ENCODE measurements around the gene TMEM156. TPM values are rescaled to one million over a fixed set of nuclear protein-coding genes. Genes with fewer than 3 reads are reported as not detected.

TMEM156 gene
- polyA plus RNA-seq, 1 of the 3 experiments (the other 2 are of a cell fraction): 0.13 TPM

- CTCF ChIA-PET: interaction anchor here (1.3 to 2.4 kb wide), 4 partner anchors 9 to 143 kb away, joined by 4 to 8 read pairs (median 7); no protein-coding TSS in a partner anchor
- peak overlapping the region; percentile 67 to 79; a peak in 2 of 4 replicates for H3K27ac ChIP-seq (ENCODE audit: low read depth in 2 of 2, low read length in 1 of 2)
Measured at GRCh38 chr4:39045827-39046221, 13.6 kb upstream of the TMEM156 start.

GRCh38 chr4:39044956-39045826, 13.0 kb upstream of the TMEM156 start:
- Histone ChIP-seq H3K79me2 (ENCODE audit: insufficient read depth) (peaks cover 46% of the 10 kb centered on the region), H3K9ac (peak overlapping the region; percentile 82), H3K9me3 (no peaks in the 10 kb centered on the region), H3K4me1 (ENCODE audit: control insufficient read depth in 1 of 2, insufficient read depth in 2 of 2, low read depth in 1 of 2, low read length in 1 of 2) (peaks cover 6 to 23% of the 10 kb centered on the region in 2 experiments; a peak in 2 of 4 replicates), H3K27me3 (ENCODE audit: insufficient read depth) (no peaks in the 10 kb centered on the region), H3K27ac (ENCODE audit: low read depth in 2 of 2, low read length in 1 of 2) (peak overlapping the region; percentile 67 to 79; a peak in 3 of 4 replicates), H3K4me2 (peak overlapping the region; percentile 72), H3K36me3 (replicated peaks in 1 of 2; ENCODE audit: control insufficient read depth in 1 of 2, insufficient read depth in 2 of 2, low read length in 1 of 2) (peaks cover 0 to 5% of the 10 kb centered on the region in 2 experiments), H2AFZ (ENCODE audit: low read depth) (peak overlapping the region; percentile 49; the same call in 1 of the 2 replicates), H3K9me2 (no peaks in the 10 kb centered on the region), H3F3A (replicated peaks; ENCODE audit: insufficient read depth) (peaks cover 22% of the 10 kb centered on the region), H3K4me3 (ENCODE audit: low read depth in 2 of 2, low read length in 1 of 2) (peak overlapping the region; percentile 64 to 82), H4K20me1 (ENCODE audit: insufficient read depth) (peaks cover 3% of the 10 kb centered on the region; the same call in 1 of the 2 replicates)
- CTCF ChIA-PET: interaction anchor here (0.7 to 2.4 kb wide), 6 partner anchors 10 to 142 kb away, joined by 3 to 8 read pairs (median 5); no protein-coding TSS in a partner anchor
- 2% methylated on average over 24 of the region's 82 CpGs for WGBS (ENCODE audit: low lambda C conversion rate)
- peak; percentile 82 for DNase-seq
- POLR2A ChIA-PET: interaction anchor here (0.6 to 1.0 kb wide), 3 partner anchors 139 to 237 kb away, joined by 3 to 4 read pairs (median 4); no protein-coding TSS in a partner anchor
- TF ChIP-seq SMC3 (IDR thresholded peaks at IDR 0.05; ENCODE audit: low read depth, low read length) (peak; percentile 10; the same call in 1 of the 2 replicates), TEAD4 (IDR thresholded peaks at IDR 0.05; ENCODE audit: borderline replicate concordance, insufficient read depth) (no peak), USF2 (IDR thresholded peaks at IDR 0.05; ENCODE audit: borderline replicate concordance, low read depth, low read length) (no peak), TAF1 (IDR thresholded peaks at IDR 0.05; ENCODE audit: borderline replicate concordance, low read depth, low read length) (no peak), RXRA (IDR thresholded peaks at IDR 0.05; ENCODE audit: borderline replicate concordance, low read depth) (no peak), SIN3A (IDR thresholded peaks at IDR 0.05; ENCODE audit: borderline replicate concordance, low read depth, low read length) (0 out of 2 replicates have a peak, but pooled peaks have one; percentile 18), FOXM1 (IDR thresholded peaks at IDR 0.05; ENCODE audit: low read depth) (no peak), ELF1 (IDR thresholded peaks at IDR 0.05) (no peak), MEF2A (IDR thresholded peaks at IDR 0.05; ENCODE audit: borderline replicate concordance, low read depth) (no peak), USF1 (IDR thresholded peaks at IDR 0.05; ENCODE audit: borderline replicate concordance, low read depth) (no peak), GATA2 (CRISPR knock-in tag; IDR thresholded peaks at IDR 0.05) (no peak), FOXJ3 (CRISPR knock-in tag; IDR thresholded peaks at IDR 0.05) (no peak), EZH2phosphoT487 (IDR thresholded peaks at IDR 0.05; ENCODE audit: borderline replicate concordance, low read depth) (no peak), FOSL2 (IDR thresholded peaks at IDR 0.05; ENCODE audit: borderline replicate concordance, low read depth) (no peak), RCOR1 (IDR thresholded peaks at IDR 0.05; ENCODE audit: low read length) (0 out of 2 replicates have a peak, but pooled peaks have one; percentile 11)
- TF ChIP-seq, protein P1, sequence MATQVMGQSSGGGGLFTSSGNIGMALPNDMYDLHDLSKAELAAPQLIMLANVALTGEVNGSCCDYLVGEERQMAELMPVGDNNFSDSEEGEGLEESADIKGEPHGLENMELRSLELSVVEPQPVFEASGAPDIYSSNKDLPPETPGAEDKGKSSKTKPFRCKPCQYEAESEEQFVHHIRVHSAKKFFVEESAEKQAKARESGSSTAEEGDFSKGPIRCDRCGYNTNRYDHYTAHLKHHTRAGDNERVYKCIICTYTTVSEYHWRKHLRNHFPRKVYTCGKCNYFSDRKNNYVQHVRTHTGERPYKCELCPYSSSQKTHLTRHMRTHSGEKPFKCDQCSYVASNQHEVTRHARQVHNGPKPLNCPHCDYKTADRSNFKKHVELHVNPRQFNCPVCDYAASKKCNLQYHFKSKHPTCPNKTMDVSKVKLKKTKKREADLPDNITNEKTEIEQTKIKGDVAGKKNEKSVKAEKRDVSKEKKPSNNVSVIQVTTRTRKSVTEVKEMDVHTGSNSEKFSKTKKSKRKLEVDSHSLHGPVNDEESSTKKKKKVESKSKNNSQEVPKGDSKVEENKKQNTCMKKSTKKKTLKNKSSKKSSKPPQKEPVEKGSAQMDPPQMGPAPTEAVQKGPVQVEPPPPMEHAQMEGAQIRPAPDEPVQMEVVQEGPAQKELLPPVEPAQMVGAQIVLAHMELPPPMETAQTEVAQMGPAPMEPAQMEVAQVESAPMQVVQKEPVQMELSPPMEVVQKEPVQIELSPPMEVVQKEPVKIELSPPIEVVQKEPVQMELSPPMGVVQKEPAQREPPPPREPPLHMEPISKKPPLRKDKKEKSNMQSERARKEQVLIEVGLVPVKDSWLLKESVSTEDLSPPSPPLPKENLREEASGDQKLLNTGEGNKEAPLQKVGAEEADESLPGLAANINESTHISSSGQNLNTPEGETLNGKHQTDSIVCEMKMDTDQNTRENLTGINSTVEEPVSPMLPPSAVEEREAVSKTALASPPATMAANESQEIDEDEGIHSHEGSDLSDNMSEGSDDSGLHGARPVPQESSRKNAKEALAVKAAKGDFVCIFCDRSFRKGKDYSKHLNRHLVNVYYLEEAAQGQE (IDR thresholded peaks at IDR 0.05; ENCODE audit: low read depth, low read length): no peak

More at GRCh38 chr4:39045827-39046221, 13.6 kb upstream of the TMEM156 start:
- Histone ChIP-seq H3K27me3 (ENCODE audit: insufficient read depth) (no peaks in the 10 kb centered on the region), H4K20me1 (ENCODE audit: insufficient read depth) (peaks cover 3% of the 10 kb centered on the region; the same call in 1 of the 2 replicates), H2AFZ (ENCODE audit: low read depth) (peak overlapping the region; percentile 49; the same call in 1 of the 2 replicates), H3K79me2 (ENCODE audit: insufficient read depth) (peaks cover 51% of the 10 kb centered on the region), H3K36me3 (replicated peaks in 1 of 2; ENCODE audit: control insufficient read depth in 1 of 2, insufficient read depth in 2 of 2, low read length in 1 of 2) (peaks cover 0 to 5% of the 10 kb centered on the region in 2 experiments), H3K9ac (peak overlapping the region; percentile 82; the same call in 1 of the 2 replicates), H3F3A (replicated peaks; ENCODE audit: insufficient read depth) (peaks cover 22% of the 10 kb centered on the region), H3K4me3 (ENCODE audit: low read depth in 2 of 2, low read length in 1 of 2) (peak overlapping the region; percentile 64 to 82), H3K4me1 (ENCODE audit: control insufficient read depth in 1 of 2, insufficient read depth in 2 of 2, low read depth in 1 of 2, low read length in 1 of 2) (peaks cover 6 to 23% of the 10 kb centered on the region in 2 experiments; a peak in 2 of 4 replicates), H3K9me3 (no peaks in the 10 kb centered on the region), H3K9me2 (no peaks in the 10 kb centered on the region), H3K4me2 (peak overlapping the region; percentile 72)
- POLR2A ChIA-PET: interaction anchor here (1.0 kb wide), 1 partner anchor 140 kb away, joined by 4 read pairs; no protein-coding TSS in a partner anchor
- peak; percentile 23 for DNase-seq
- 33% methylated on average over 3 of the region's 3 CpGs for WGBS (ENCODE audit: low lambda C conversion rate)
- no peak for TF ChIP-seq SIN3A (IDR thresholded peaks at IDR 0.05; ENCODE audit: borderline replicate concordance, low read depth, low read length)
